Thyroid gland (tissue), 4 donors: ENCODE data around the gene CFAP251.

ENCODE experiments used
- CTCF ChIP-seq, 6 experiments: fragments of 200-600 bp in 3 of 6; fragments of 450-650 bp in 3 of 6; sonication (generic) in 3 of 6; IDR thresholded peaks; one replicate each; pipeline ENCODE4 v1.5.1; 2016 to 2019; ENCODE audit warnings: antibody characterized with exemption in 6 of 6, mild to moderate bottlenecking in 2 of 6, inconsistent platforms in 1 of 6, moderate library complexity in 1 of 6
- POLR2A ChIP-seq, 2 donors: fragments of 450-650 bp; IDR thresholded peaks; one replicate each; pipeline ENCODE4 v1.6.1; 2017; ENCODE audit warnings: antibody characterized with exemption in 2 of 2, mild to moderate bottlenecking in 2 of 2, moderate library complexity in 1 of 2

DNA sequence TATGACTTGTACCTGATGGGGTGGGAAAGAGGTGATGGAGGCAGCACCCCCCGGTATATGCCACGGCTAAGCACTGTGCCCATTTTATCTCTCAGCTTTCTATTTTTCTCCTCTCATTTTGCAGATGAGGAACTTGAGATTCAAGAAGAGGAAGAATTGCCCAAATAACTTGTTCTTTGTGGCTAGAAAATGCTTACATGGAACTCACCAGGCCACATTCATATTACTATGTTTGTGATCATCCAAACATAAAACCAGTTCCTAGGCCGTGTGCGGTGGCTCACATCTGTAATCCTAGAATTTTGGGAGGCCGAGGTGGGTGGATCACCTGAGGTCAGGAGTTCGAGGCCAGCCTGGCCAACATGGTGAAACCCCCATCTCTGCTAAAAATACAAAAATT is 44.3 kb upstream of the CFAP251 start:
- no peak for TF ChIP-seq CTCF (IDR thresholded peaks at IDR 0.05)
- no peak for TF ChIP-seq POLR2A (IDR thresholded peaks at IDR 0.05)
